NOMO-1 treated with dmso at 0.1 percent for 144 hours (cell line): ENCODE results near the gene METAP2.
"Not testable (repeated sequence)": the region's sequence is repeated elsewhere in the genome, so short reads cannot be mapped to it uniquely, and the experiment has no call there.

Source experiments
- DNase-seq: peaks from one replicate; lab custom pipeline; 2025; ENCODE audit not compliant: unreplicated experiment; lab: John Stamatoyannopoulos, UW

METAP2 gene

DNA sequence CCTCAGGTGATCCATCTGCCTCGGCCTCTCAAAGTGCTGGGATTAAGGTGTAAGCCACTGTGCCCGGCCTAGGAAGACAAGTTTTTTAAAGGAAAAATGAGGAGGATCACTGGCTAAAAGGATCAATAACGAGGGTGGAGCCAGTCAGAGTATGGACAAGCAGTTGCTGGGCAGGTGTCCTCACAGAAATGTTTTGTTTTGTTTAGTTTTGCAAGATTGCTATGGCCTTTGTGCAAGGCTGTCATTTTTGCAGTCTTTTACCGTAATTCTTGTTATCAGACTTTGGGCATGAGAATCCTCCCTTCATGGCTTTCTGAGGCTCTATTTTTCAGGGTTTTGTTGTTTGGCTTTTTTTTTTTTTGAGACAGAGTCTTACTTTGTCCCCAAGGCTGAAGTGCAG is 11.9 kb upstream of the METAP2 start:
- no peak for DNase-seq

DNA sequence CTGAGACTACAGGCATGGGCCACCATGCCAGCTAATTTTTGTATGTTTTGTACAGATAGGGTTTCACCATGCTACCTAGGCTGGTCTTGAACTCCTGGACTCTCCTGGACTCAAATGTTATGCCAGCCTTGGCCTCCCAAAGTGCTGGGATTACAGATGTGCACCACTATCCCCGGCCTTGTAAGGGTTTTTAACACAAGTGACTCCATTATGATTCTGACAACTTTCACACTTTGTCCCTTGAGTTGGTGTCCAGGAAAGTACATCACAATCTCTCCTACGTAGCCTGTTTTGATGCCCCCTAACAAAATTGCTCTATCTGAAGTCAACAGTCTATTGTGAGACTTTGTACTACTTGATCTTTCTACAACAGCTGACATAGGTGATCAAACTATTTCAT is 11.4 kb upstream of the METAP2 start:
- no peak for DNase-seq

DNA sequence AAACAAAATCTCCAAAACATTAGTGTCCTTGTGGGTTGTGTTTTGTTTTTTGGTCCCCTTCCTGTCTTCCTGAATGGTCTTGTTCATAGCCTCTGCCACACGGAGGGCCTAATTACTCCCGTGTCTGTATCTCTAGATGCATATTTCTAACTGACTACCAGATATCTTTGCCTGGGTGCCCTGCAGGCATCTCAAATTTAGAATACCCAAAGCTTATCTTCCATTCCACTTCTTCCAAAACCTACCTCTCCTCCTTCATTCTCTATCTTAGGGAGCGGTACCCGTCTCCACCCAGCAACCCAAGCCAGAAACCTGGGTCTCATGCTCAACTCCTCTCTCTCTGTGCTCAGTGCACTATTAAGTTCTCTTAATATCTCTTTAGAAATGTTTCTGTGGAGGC is 10.9 kb upstream of the METAP2 start:
- no peak for DNase-seq

DNA sequence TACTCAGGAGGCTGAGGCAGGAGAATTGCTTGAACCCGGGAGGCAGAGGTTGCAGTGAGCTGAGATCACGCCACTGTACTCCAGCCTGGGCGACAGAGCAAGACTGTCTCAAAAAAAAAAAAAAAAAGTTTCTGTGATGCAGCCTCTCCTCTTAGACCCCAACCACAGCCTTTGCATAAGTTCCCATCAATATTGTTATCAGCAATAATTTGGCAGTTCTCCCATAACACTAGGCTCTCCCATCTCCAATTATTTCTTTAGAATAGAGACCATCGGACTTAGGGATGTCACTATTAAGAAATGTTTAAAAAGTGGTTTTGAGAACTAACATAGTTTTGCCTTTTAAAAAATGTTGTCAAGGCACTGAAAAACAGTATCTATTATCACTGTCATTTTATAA is 10.2 kb upstream of the METAP2 start:
- DNase-seq: not testable (repeated sequence)

DNA sequence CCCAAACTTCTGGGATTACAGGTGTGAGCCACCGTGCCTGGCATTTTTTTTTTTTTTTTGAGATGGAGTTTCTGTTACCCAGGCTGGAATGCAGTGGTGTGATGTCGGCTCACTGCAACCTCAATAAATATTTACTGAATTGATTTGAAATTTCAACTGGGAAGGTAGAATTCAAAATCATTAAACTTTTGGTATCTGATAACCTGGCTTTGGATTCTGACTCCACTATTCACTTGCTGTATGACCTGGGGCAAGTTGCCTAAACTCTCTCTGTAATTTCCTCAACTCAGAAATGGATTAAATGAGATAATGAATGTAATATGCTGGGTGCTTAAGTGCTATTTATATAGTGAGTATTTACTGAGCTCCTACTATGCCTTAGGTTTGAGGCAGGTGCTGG is 8.7 kb upstream of the METAP2 start:
- DNase-seq: no peak

DNA sequence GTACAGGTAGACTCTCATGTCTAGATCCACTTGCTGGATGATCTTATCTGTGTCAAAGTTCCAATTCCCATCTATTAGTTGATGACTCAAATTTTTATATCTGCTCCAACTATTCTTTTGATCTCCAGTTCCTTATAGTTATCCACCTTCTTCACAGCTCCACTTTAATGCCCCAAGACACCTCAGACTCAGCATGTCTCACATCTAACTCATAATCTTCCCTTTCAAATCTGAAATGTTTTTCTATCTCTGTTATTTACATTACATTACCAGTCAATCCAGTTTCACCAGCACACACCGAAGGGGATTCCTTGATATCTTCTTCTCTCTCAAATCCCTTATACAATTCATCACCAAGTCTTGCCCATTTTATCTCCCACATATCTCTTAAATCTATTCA is 3.7 kb upstream of the METAP2 start:
- DNase-seq: no peak

DNA sequence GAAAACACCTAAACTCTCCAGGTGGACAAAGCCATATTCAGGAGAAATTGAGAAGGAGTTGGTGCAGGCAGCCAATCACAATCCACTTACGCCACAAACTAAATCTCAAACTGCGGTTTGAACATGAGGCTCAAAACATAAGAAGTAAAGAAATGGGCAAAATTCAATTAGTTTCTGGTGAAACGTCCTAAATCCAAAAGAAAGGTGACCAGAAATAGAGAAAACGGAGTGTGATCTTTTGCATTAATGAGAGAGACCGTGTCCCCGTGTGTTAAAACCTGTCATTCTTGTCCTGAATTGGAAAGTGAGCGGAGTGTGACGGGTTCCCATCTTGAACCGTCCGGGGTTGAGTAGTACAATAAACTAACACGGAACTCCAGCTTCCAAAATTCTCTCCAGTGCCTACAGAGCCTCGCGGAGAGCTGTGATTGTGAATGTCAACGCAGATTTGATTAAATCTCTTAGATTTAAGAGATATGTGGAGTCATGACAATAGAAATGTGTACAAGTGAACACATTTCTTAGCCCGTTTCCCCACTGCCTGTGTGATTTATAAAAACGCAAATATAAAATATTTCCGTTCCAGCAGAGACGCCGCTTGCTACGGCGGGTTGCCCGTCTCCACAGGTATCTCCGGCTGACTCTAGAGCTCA is 595 bp upstream of the METAP2 start:
- DNase-seq: peak; percentile 53

DNA sequence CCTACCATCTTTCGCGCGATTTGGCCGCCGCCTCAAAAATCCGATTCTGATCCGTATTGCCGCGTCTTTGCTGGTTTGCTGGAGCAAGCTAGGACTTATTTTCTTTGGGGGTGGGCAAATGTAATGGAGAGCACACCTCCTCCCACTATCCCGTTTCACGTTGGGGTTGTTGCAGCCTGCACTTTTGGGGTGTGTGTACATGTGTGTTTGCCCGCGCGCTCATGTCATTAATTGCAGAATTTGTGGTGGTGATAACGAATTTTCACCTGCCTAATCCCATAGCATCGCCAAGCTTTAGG is 657 bp downstream of the METAP2 start:
- no peak for DNase-seq

DNA sequence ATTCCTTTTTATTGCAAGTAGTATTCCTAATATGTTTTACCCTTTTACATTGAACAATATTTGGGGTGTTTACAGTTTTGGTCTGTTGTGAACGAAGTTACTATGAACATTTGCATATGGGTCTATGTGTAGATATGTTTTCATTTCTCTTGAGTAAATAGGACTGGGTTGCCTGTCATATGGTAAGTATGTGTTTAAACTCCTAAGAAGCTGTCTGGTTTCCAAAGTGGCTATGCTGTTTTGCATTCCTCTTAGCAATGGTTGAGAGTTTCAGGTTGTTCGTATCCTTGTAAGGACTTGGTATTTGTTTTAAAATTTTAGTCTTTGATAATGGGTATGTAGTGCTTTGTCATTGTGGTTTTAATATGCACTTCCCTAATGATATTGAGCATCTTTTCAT is 6.3 kb downstream of the METAP2 start:
- no peak for DNase-seq

DNA sequence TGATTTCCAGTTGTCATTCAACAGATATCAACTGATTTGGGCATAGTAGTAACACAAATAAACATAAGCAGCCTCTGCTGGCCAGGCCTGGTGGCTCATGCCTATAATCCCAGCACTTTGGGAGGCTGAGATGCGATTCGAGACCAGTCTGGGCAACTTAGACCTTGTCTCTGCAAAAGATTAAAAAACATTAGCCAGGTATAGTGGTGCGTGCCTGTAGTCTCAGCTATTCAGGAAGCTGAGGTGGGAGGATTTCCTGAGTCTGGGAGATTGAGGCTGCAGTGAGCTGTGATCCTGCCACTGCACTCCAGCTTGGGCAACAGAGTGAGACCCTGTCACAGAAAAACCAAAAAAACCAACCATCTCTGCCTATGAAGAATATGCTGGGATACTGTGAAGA is 7.1 kb downstream of the METAP2 start:
- DNase-seq: no peak

DNA sequence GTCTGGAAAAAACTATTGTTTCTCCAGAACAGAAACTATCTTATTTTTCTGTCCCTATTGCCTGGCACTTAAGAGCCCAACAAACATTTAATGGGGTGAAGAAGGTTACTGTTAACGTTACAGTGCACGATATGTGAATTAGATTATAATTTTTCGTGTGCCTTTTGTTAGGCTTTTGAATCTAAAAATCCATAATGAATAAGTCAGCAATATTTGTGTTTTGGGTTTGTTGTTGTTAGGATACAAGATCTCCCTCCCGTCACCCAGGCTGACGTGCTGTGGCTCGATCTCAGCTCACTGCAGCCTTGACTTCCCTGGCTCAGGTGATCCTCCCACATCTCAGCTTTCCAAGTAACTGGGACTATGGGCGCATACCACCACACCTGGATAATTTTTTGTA is 7.9 kb downstream of the METAP2 start:
- no peak for DNase-seq

DNA sequence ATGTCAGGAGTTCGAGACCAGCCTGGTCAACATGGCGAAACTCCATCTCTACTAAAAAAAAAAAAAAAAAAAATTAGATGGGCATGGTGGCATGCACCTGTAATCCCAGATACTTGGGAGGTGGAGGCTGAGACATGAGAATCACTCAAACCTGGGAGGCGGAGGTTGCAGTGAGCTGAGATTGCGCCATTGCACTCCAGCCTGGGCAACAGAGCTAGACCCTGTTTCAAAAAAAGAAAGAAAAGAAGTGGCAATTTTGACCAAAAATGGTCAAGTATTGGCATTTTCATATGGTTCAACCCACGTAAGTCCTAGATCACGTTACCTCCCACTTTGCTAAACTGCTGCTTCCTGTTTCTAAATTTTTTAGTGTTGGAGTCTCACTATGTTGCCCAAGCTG is 8.6 kb downstream of the METAP2 start:
- not testable (repeated sequence) for DNase-seq

DNA sequence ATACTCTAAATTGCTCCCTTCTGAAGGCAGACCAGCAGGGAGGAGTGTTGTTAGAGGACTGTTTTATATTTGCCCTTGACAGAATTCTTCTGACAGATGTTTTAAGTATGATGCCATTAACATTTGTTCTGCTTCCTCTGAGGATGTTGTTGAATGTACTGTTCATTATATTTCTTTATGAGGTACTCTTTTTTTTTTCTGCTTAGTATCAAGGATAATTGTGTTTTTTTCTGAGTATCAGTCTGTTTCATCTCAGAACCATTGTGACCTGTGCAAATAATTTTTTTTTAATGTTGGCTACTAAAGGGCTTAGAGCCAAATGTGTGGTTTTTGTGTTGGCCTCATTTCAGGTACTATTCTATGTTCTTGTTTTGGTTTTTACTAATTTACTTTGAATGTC is 10.6 kb downstream of the METAP2 start:
- DNase-seq: no peak

DNA sequence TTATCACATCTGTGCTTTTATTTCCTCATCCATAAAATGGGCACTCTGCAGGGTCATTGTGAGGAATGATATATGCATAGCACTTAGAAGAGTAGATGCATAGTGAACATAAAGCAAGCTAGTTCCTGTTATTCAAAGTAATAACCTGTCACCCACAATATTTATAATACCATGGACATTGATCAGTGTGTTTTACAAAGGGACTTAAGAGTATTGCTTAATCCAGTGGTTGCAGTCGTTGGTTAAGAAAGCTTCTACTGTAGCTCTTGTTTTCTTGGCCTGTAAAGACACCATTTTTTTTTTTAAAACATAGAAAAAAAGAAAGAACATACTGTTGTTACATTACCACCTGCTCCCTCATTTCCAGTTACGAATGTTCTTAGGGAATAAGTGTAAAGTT is 13.1 kb downstream of the METAP2 start:
- peak; percentile 13 for DNase-seq

DNA sequence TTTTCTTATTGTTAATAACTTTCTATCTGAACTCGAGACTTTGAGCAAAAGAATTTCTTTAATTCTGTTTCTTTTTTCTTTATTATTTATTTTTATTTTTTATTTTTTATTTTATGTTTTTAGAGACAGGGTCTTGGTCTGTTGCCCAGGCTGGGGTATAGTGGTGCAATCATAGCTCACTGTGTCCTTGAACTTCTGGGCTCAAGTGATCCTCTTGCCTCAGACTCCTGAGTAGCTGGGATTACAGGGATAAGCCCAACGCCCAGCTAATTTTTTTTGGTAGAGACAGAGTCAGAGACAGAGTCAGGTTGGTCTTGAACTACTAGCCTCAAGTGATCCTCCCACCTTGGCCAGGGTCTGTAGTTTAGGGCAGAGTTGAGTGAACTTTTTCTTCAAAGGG is 18.5 kb downstream of the METAP2 start:
- DNase-seq: no peak

DNA sequence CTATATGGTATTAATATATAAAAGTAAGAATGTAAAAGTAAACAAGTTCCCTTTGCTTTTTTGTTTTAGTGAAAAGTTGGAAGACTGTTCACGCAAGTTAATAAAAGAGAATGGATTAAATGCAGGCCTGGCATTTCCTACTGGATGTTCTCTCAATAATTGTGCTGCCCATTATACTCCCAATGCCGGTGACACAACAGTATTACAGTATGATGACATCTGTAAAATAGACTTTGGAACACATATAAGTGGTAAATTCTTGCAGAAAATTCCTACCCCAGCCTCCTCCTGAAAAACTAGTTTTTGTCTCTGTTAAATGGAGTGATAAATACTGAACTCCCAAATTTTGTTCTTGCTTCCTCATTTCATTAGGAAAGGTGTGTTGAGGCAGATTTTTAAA is 20.9 kb downstream of the METAP2 start:
- no peak for DNase-seq

DNA sequence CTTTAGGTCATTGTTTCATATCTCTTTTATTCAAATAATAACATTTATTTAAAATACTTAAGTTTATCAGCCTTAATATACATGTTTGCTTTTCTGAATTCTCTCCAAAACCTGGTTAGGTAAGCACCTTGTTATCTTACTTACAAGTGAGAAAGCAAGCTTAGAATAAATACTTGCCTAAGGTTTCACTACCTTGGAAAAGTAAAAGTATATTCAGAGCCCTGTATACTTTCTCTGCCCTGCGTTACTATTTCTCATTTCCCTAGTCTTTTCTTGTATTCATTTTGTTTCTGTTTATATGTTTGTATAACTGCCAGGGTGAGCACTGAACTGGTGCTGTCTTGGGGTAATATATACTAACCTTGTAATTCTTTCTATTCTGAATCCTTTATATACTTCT is 21.5 kb downstream of the METAP2 start:
- no peak for DNase-seq

DNA sequence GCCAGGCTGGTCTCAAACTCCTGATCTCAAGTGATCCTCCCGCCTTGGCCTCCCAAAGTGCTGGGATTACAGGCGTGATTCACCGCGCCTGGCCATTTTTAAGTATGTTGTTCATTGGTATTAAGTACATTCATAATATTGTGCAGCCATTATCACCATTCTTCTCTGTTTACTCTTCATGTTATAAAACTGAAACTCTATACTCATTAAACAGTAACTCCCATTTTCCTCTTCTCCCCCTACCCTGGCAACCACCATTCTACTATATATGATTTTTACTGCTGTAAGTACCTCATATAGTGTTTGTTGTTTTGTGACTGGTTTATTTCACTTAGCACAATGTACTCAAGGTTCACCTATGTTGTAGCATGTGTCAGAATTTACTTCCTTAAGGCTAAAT is 23.1 kb downstream of the METAP2 start:
- DNase-seq: no peak

DNA sequence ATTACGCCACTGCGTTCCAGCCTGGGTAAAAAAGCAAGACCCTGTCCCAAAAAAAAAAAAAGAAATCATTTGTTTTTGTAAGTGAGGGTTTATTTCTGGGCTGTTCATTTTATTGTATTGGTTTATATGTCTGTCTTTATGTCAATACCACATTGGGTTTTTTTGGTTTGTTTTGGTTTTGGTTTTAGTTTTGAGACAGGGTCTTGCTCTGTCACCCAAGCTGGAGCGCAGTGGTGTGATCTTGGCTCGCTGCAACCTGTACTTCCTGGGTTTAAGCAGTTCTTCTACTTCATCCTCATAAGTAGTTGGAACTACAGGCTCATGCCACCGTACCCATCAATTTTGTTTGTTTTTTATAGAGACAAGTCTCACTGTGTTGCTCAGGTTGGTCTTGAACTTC is 25.0 kb downstream of the METAP2 start:
- no peak for DNase-seq

DNA sequence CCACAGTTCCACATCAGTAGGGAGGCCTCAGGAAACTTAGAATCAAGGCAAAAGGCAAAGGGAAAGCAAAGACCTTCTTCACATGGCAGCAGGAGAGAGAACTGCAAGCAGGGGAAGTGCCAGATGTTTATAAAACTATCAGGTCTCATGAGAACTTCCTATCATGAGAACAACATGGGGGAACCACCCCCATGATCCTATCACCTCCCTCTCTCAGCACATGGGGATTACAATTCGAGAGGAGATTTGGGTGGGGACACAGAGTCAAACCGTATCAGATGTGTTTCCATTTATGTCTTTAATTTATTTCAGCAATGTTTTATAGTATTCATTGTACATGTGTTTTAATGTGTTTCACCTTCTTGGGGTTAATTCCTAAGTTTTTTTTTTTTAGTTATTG is 25.8 kb downstream of the METAP2 start:
- no peak for DNase-seq

DNA sequence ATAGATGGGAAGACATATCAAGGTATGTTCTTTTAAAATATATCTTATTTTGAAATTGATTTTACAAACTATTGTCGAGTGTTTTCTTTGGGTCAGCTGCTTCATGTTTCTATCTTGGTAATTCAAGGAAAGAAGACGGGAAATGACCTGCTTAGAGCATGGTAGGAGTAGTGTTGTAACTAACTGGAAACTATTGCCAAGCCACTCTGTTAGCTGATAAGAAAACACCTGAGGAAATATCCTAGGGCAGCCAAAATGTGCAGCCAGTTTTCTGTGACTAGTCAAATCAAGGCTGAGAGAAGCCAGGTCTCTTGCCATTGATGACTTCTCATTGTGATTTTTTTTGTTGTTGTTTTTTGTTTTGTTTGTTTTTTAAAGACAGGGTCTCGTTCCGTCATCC is 30.2 kb downstream of the METAP2 start:
- no peak for DNase-seq

DNA sequence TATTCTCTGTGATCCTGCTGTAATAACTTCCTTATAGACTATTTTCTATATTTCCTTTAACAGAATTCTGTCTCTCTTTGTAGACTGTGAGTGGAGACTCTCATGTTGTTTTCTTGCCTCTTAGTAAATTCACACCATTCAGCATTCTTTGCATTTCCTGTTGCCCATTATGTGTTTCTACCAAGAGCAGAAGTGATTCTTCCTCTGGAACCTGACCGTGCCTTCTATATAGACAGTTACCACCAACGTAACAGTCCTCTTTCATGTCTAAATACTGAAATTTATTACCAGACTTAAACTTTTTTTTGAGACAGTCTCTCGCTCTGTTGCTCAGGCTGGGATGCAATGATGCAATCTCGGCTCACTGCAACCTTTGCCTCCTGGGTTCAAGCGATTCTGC is 31.1 kb downstream of the METAP2 start:
- DNase-seq: no peak

DNA sequence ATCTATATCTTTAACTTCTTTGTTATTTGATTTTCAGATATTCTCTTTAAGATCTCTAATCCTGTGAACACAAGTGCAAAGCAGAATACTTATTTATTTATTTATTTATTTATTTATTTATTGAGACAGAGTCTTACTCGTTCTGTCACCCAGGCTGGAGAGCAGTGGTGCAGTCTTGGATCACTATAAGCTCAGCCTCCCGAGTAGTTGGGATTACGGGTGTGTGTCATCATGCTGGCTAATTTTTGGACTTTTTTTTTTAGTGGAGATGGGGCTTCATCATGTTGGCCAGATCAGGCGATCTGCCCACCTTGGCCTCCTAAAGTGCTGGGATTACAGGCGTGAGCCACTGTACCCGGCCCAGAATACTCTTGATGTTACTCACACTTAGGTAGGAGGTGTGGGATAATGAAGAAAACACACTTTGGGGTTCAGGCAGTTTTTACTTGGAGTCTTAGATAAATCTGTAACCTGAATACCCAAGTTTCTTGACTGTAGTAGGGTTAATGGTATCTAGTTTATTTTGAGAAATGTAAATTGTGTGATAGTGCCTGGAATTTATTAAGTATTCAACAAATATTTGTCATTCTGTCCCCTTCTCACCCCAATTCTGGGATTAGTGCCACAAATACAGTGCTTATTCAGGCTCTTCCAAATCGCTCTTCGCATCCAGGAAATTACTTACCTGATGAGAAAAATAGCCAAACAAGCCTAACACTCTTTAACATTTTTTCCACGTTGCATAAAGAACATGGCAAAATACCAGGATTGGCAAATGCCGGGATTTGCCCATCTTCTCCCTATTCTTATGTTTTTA is 33.0 kb downstream of the METAP2 start:
- no peak for DNase-seq
